C4-2B (cell line): ENCODE results near the gene SRCIN1.

Source experiments
- ZFX ChIP-seq: fragments of 450-650 bp; IDR thresholded peaks from 2 replicates; pipeline ENCODE4 v1.6.1; 2017
- TF ChIP-seq, protein P1 (sequence below): fragments of 450-650 bp; conservative IDR thresholded peaks from 2 replicates; pipeline ENCODE4 v1.5.1; 2017; ENCODE audit warnings: mild to moderate bottlenecking

DNA sequence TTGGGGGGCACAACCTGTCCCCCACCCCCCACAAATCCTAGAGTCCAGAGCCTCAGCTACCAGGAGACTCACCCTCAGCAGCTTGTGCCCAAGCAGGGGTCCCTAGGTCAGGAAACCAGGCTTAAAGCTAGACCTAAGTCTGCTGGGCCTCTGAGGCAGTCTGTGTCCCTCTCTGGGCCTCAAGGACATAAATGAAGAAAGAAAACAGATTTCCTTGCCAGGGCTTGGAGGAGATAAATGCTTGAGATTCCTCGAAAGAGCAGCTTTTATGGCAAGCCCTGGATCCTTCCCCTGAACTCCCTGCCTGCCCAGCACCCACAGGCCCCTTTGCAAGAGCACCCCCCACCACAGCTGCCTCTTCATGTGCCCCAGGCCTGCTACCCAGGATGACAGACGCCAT lies 3.3 kb downstream of the SRCIN1 start:
- TF ChIP-seq, protein P1, sequence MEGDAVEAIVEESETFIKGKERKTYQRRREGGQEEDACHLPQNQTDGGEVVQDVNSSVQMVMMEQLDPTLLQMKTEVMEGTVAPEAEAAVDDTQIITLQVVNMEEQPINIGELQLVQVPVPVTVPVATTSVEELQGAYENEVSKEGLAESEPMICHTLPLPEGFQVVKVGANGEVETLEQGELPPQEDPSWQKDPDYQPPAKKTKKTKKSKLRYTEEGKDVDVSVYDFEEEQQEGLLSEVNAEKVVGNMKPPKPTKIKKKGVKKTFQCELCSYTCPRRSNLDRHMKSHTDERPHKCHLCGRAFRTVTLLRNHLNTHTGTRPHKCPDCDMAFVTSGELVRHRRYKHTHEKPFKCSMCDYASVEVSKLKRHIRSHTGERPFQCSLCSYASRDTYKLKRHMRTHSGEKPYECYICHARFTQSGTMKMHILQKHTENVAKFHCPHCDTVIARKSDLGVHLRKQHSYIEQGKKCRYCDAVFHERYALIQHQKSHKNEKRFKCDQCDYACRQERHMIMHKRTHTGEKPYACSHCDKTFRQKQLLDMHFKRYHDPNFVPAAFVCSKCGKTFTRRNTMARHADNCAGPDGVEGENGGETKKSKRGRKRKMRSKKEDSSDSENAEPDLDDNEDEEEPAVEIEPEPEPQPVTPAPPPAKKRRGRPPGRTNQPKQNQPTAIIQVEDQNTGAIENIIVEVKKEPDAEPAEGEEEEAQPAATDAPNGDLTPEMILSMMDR, result no peak
- no peak for TF ChIP-seq ZFX
